Trophoblast cell (in vitro differentiated cells and primary cell): Measurements from ENCODE around the gene IGF1.
A peak's percentile ranks its signal among the peaks of the same experiment; 100 is the strongest.

Source experiments
- DNase-seq, 2 donors: peaks; one replicate each; pipeline ENCODE4 v3.0.0-alpha.2; 2016
- H2AFZ ChIP-seq: 2 replicates; pipeline ENCODE4 v1.6.1; 2013; ENCODE audit warnings: low read length, moderate library complexity, mild to moderate bottlenecking; ENCODE audit not compliant: insufficient read depth, poor library complexity
- H2AK5ac ChIP-seq: 2 replicates; pipeline ENCODE4 v1.6.1; 2013; ENCODE audit warnings: mild to moderate bottlenecking, low read length
- H2BK120ac ChIP-seq: 2 replicates; pipeline ENCODE4 v1.6.1; 2013; ENCODE audit warnings: low read length, mild to moderate bottlenecking, moderate library complexity; ENCODE audit not compliant: insufficient read depth, poor library complexity
- H2BK12ac ChIP-seq: 2 replicates; pipeline ENCODE4 v1.6.1; 2013; ENCODE audit warnings: mild to moderate bottlenecking, low read length, moderate library complexity
- H2BK5ac ChIP-seq: 2 replicates; pipeline ENCODE4 v1.6.1; 2013; ENCODE audit warnings: low read length, low read depth, moderate library complexity, mild to moderate bottlenecking; ENCODE audit not compliant: poor library complexity
- H3K14ac ChIP-seq: 2 replicates; pipeline ENCODE4 v1.6.1; 2013; ENCODE audit warnings: mild to moderate bottlenecking, low read length
- H3K18ac ChIP-seq: 2 replicates; pipeline ENCODE4 v1.6.1; 2013; ENCODE audit warnings: mild to moderate bottlenecking, low read length
- H3K23ac ChIP-seq: 2 replicates; pipeline ENCODE4 v1.6.1; 2013; ENCODE audit warnings: low read length
- H3K27ac ChIP-seq: 2 replicates; pipeline ENCODE4 v1.5.1; 2013; ENCODE audit warnings: low read depth, mild to moderate bottlenecking, inconsistent platforms, low read length, moderate library complexity
- H3K27me3 ChIP-seq: 2 replicates; pipeline ENCODE4 v1.6.1; 2013; ENCODE audit warnings: inconsistent platforms, mild to moderate bottlenecking, low read length, moderate library complexity; ENCODE audit not compliant: insufficient read depth
- H3K36me3 ChIP-seq, 2 experiments: 1 replicate in 1 of 2; 2 replicates in 1 of 2; pipeline ENCODE4 v1.6.1; 2013; ENCODE audit warnings: low read length in 2 of 2, mild to moderate bottlenecking in 2 of 2, moderate library complexity in 1 of 2; ENCODE audit not compliant: insufficient read depth in 2 of 2, control insufficient read depth in 1 of 2
- H3K4ac ChIP-seq: 2 replicates; pipeline ENCODE4 v1.6.1; 2013; ENCODE audit warnings: low read depth, mild to moderate bottlenecking, low read length, moderate library complexity
- H3K4me1 ChIP-seq, 2 experiments: 1 replicate in 1 of 2; 2 replicates in 1 of 2; pipeline ENCODE4 v1.6.1; 2013; ENCODE audit warnings: low read length in 2 of 2, mild to moderate bottlenecking in 2 of 2, moderate library complexity in 1 of 2; ENCODE audit not compliant: insufficient read depth in 2 of 2, control insufficient read depth in 1 of 2
- H3K4me2 ChIP-seq: 2 replicates; pipeline ENCODE4 v1.6.1; 2013; ENCODE audit warnings: inconsistent platforms, mild to moderate bottlenecking, low read length, moderate library complexity
- H3K4me3 ChIP-seq: 2 replicates; pipeline ENCODE4 v1.5.1; 2013; ENCODE audit warnings: mild to moderate bottlenecking, low read depth, low read length, inconsistent platforms
- H3K79me1 ChIP-seq: one replicate; pipeline ENCODE4 v1.6.1; 2013; ENCODE audit warnings: low read length
- H3K79me2 ChIP-seq: 2 replicates; pipeline ENCODE4 v1.6.1; 2013; ENCODE audit warnings: low read length, mild to moderate bottlenecking; ENCODE audit not compliant: control insufficient read depth, insufficient read depth, poor library complexity
- H3K9ac ChIP-seq: 2 replicates; pipeline ENCODE4 v1.6.1; 2013; ENCODE audit warnings: mild to moderate bottlenecking, low read length
- H3K9me3 ChIP-seq: 2 replicates; pipeline ENCODE4 v1.6.1; 2013; ENCODE audit warnings: low read depth, mild to moderate bottlenecking, control low read depth, inconsistent platforms, low read length; ENCODE audit not compliant: insufficient read depth
- H4K12ac ChIP-seq: 2 replicates; pipeline ENCODE4 v1.6.1; 2013; ENCODE audit warnings: low read depth, mild to moderate bottlenecking, low read length, moderate library complexity
- H4K8ac ChIP-seq: 2 replicates; pipeline ENCODE4 v1.6.1; 2013; ENCODE audit warnings: low read depth, mild to moderate bottlenecking, low read length, moderate library complexity
- H4K91ac ChIP-seq: one replicate; pipeline ENCODE4 v1.6.1; 2013; ENCODE audit warnings: low read depth, mild to moderate bottlenecking, low read length, moderate library complexity
- WGBS: extraction: QIAGEN DNeasy Blood & Tissue Kit; methylation state at CpG from one replicate; pipeline ENCODE4 v1.1.7; 2013; ENCODE audit warnings: missing lambda C conversion rate; ENCODE audit not compliant: insufficient read length, insufficient coverage; ENCODE audit errors: extremely low coverage; 5-methylcytosine and 5-hydroxymethylcytosine counted together

IGF1 gene

DNA sequence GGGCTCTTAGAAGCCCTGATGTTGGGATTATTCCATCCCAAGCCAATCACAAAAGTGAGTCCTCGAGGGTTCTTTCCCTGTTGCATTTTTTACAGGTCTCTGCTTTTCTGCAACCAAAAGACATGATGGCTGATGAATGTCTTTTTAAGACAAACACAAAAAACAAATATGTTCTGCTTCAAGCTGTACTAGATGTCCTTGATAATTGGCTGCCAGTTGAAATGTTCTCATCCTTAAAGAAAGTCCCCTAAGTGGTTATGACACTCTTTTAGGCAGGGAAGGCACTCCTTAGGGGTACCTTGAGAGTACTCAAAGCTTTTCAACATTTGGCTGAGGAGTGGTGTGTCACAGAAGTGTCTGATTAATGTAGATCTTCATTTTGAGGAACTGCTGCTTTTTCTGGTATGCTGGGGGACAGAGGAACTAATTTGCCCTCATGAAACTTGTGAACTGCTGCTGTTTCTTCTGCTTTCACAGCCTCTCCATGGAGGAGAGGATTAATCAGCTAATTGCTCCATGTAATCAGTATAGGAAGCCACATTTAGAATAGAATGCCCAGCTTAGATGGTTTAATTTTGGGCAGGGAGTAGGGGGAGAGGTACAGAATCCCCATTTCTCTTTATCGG is 22.8 kb upstream of the IGF1 start:
- H2BK120ac ChIP-seq = no peak overlapping the region
- H3K4me1 ChIP-seq = no peaks in the 10 kb centered on the region
- H4K12ac ChIP-seq = no peak overlapping the region
- no peak overlapping the region for H4K8ac ChIP-seq
- H2AFZ ChIP-seq = no peak overlapping the region
- no peaks in the 10 kb centered on the region for H3K9me3 ChIP-seq
- no peak overlapping the region for H3K4me3 ChIP-seq
- H3K27ac ChIP-seq = no peak overlapping the region
- no peak overlapping the region for H3K9ac ChIP-seq
- no peaks in the 10 kb centered on the region for H3K79me1 ChIP-seq
- H3K79me2 ChIP-seq = no peaks in the 10 kb centered on the region
- no peak overlapping the region for H3K4ac ChIP-seq
- H3K4me2 ChIP-seq = no peak overlapping the region
- no peak overlapping the region for H2AK5ac ChIP-seq
- WGBS = no CpG with 5 or more reads among the region's 2 CpGs
- no peak overlapping the region for H3K18ac ChIP-seq
- H3K23ac ChIP-seq = no peak overlapping the region
- DNase-seq = peak in 1 of 2 donors; percentile 27
- no peaks in the 10 kb centered on the region for H3K36me3 ChIP-seq
- no peak overlapping the region for H2BK12ac ChIP-seq
- no peak overlapping the region for H2BK5ac ChIP-seq
- no peaks in the 10 kb centered on the region for H3K27me3 ChIP-seq
- H3K14ac ChIP-seq = no peak overlapping the region
- no peak overlapping the region for H4K91ac ChIP-seq

DNA sequence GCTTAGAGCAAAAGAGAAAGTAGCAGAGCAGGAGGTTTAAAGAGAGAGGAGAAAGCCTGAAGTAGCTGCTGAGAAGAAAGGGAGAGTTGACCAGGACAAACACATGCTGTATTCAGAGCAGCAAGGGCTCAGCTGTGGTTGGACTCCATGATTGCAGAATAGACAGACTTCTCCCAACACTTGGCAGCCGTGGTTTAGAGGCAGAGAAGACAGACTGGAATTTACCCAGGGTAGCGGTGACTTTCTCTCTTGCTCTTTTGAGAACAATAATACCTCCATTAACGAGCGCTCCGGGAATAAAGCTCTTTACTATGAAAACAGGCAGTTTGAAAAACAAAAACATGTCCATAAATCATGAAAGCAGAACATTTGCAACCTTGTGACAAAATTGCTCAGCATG is 21.4 kb upstream of the IGF1 start:
- no peak overlapping the region for H4K91ac ChIP-seq
- no peak overlapping the region for H2BK5ac ChIP-seq
- H3K4me1 ChIP-seq = no peaks in the 10 kb centered on the region
- H2BK12ac ChIP-seq = no peak overlapping the region
- H2AFZ ChIP-seq = no peak overlapping the region
- H3K18ac ChIP-seq = no peak overlapping the region
- no peaks in the 10 kb centered on the region for H3K27me3 ChIP-seq
- no peak overlapping the region for H3K4ac ChIP-seq
- DNase-seq = no peak
- no peak overlapping the region for H4K12ac ChIP-seq
- no peak overlapping the region for H3K9ac ChIP-seq
- H2AK5ac ChIP-seq = no peak overlapping the region
- H3K4me3 ChIP-seq = no peak overlapping the region
- H3K27ac ChIP-seq = no peak overlapping the region
- no CpG with 5 or more reads among the region's 5 CpGs for WGBS
- H3K79me2 ChIP-seq = no peaks in the 10 kb centered on the region
- H3K4me2 ChIP-seq = no peak overlapping the region
- H3K14ac ChIP-seq = no peak overlapping the region
- H3K79me1 ChIP-seq = no peaks in the 10 kb centered on the region
- H3K23ac ChIP-seq = no peak overlapping the region
- no peak overlapping the region for H2BK120ac ChIP-seq
- H4K8ac ChIP-seq = no peak overlapping the region
- no peaks in the 10 kb centered on the region for H3K36me3 ChIP-seq
- no peaks in the 10 kb centered on the region for H3K9me3 ChIP-seq

- Histone ChIP-seq H3K23ac (no peak overlapping the region), H3K4me2 (no peak overlapping the region), H3K79me1 (no peaks in the 10 kb centered on the region), H3K4me3 (no peak overlapping the region), H3K27ac (no peak overlapping the region), H4K8ac (no peak overlapping the region), H2AFZ (no peak overlapping the region), H3K14ac (no peak overlapping the region), H2BK5ac (no peak overlapping the region), H3K18ac (no peak overlapping the region), H3K9ac (no peak overlapping the region), H3K4ac (no peak overlapping the region), H2BK120ac (no peak overlapping the region), H4K91ac (no peak overlapping the region), H3K36me3 (no peaks in the 10 kb centered on the region), H2AK5ac (no peak overlapping the region), H4K12ac (no peak overlapping the region), H3K9me3 (no peaks in the 10 kb centered on the region), H3K27me3 (no peaks in the 10 kb centered on the region), H3K79me2 (no peaks in the 10 kb centered on the region), H3K4me1 (no peaks in the 10 kb centered on the region), H2BK12ac (no peak overlapping the region)
- WGBS = no CpG with 5 or more reads among the region's 1 CpG
- DNase-seq = peak in 1 of 2 donors; percentile 23
Observed at GRCh38 chr12:102498471-102498870, 18.1 kb upstream of the IGF1 start.

DNA sequence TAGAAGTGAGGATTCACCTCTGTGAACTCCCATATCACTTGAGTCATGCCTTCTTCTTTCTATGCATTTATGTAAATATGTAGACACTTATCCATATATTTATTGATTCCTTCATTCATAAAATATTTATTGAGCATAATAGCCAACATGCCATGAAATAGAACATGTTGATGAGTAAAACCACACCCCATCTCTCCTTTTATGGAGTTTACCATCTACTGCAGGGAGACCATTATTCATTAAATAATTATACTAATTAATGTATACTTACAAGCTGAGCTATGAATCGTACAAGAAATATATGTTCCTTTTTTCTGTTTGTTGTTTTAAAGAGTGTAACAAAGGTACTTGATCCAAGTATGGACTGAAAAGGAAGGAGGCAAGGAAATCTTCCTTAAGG is 17.4 kb upstream of the IGF1 start:
- no CpG with 5 or more reads among the region's 1 CpG for WGBS
- Histone ChIP-seq H2BK12ac (no peak overlapping the region), H3K27me3 (no peaks in the 10 kb centered on the region), H3K18ac (no peak overlapping the region), H3K27ac (no peak overlapping the region), H3K36me3 (no peaks in the 10 kb centered on the region), H4K8ac (no peak overlapping the region), H3K79me2 (no peaks in the 10 kb centered on the region), H3K4me3 (no peak overlapping the region), H2BK120ac (no peak overlapping the region), H4K12ac (no peak overlapping the region), H2AK5ac (no peak overlapping the region), H2BK5ac (no peak overlapping the region), H3K4me2 (no peak overlapping the region), H2AFZ (no peak overlapping the region), H4K91ac (no peak overlapping the region), H3K4ac (no peak overlapping the region), H3K4me1 (no peaks in the 10 kb centered on the region), H3K14ac (no peak overlapping the region), H3K9ac (no peak overlapping the region), H3K9me3 (no peaks in the 10 kb centered on the region), H3K23ac (no peak overlapping the region), H3K79me1 (no peaks in the 10 kb centered on the region)
- no peak for DNase-seq
